Fibroblast of lung (primary cell): ENCODE data around the gene KCTD5. TPM values are rescaled to one million over a fixed set of nuclear protein-coding genes. Genes with fewer than 3 reads are reported as not detected.
"Not testable (repeated sequence)": the region's sequence is repeated elsewhere in the genome, so short reads cannot be mapped to it uniquely, and the experiment has no call there.

Source experiments
- DNase-seq, 2 donors: peaks; one replicate each; pipeline versions ENCODE4 v3.0.0 to v3.0.0-alpha.2; 2010; ENCODE audit warnings: low read depth in 2 of 2
- H2AFZ ChIP-seq: 2 replicates; pipeline ENCODE4 v1.5.1; 2012; ENCODE audit warnings: low read length, control low read depth, inconsistent platforms
- H3K27ac ChIP-seq: 2 replicates; pipeline ENCODE4 v1.5.1; 2011; ENCODE audit warnings: low read length, control low read depth; ENCODE audit not compliant: insufficient read depth
- H3K27me3 ChIP-seq: 2 replicates; pipeline ENCODE4 v1.5.1; 2011; ENCODE audit warnings: mild to moderate bottlenecking, low read length; ENCODE audit not compliant: control insufficient read depth, insufficient read depth
- H3K36me3 ChIP-seq: 2 replicates; pipeline ENCODE4 v1.5.1; 2011; ENCODE audit warnings: low read length; ENCODE audit not compliant: control insufficient read depth, insufficient read depth
- H3K4me1 ChIP-seq: 2 replicates; pipeline ENCODE4 v1.5.1; 2011; ENCODE audit warnings: low read length; ENCODE audit not compliant: control insufficient read depth, insufficient read depth; ENCODE audit errors: extremely low read depth
- H3K4me2 ChIP-seq: 2 replicates; pipeline ENCODE4 v1.5.1; 2011; ENCODE audit warnings: low read length, control low read depth; ENCODE audit not compliant: insufficient read depth; ENCODE audit errors: extremely low read depth
- H3K4me3 ChIP-seq, 4 experiments: fragments of 200-600 bp in 1 of 4; sonication (generic) in 1 of 4; replicated peaks in 1 of 4; 2 replicates each; pipeline ENCODE4 v1.5.1; 2011 to 2016; ENCODE audit warnings: low read length in 4 of 4, low read depth in 3 of 4, mild to moderate bottlenecking in 3 of 4, control low read depth in 2 of 4, inconsistent platforms in 1 of 4, mixed read lengths in 1 of 4; ENCODE audit not compliant: insufficient read depth in 1 of 4; ENCODE audit errors: control extremely low read depth in 1 of 4
- H3K79me2 ChIP-seq: 2 replicates; pipeline ENCODE4 v1.5.1; 2012; ENCODE audit warnings: mild to moderate bottlenecking, low read length, inconsistent platforms; ENCODE audit not compliant: control insufficient read depth, insufficient read depth
- H3K9ac ChIP-seq: 2 replicates; pipeline ENCODE4 v1.5.1; 2011; ENCODE audit warnings: mild to moderate bottlenecking, low read length, control low read depth; ENCODE audit not compliant: insufficient read depth
- H3K9me3 ChIP-seq: 2 replicates; pipeline ENCODE4 v1.5.1; 2012; ENCODE audit warnings: low read depth, low read length; ENCODE audit not compliant: control insufficient read depth, insufficient read depth
- H4K20me1 ChIP-seq: 2 replicates; pipeline ENCODE4 v1.5.1; 2011; ENCODE audit warnings: low read length; ENCODE audit not compliant: control insufficient read depth, insufficient read depth; ENCODE audit errors: extremely low read depth
- CTCF ChIP-seq, 2 donors: IDR thresholded peaks in 1 of 2; conservative IDR thresholded peaks in 1 of 2; 1 replicate in 1 of 2; 2 replicates in 1 of 2; pipeline ENCODE4 v1.5.1; 2011 to 2012; ENCODE audit warnings: low read length in 2 of 2, control low read depth in 1 of 2, inconsistent platforms in 1 of 2, low read depth in 1 of 2, mild to moderate bottlenecking in 1 of 2
- EZH2 ChIP-seq: IDR thresholded peaks from 2 replicates; pipeline ENCODE4 v1.5.1; 2012; ENCODE audit warnings: low read length, control low read depth, mild to moderate bottlenecking; ENCODE audit errors: missing control alignments
- polyA plus RNA-seq, 2 donors: library from polyadenylated mRNA; depleted of rRNA in 1 of 2; stranded (reverse) in 1 of 2; unstranded in 1 of 2; fragments of >200 nt; gene quantifications; 2 replicates each; pipeline ENCODE4 v1.2.1, GENCODE V29; 2011 to 2012; ENCODE audit warnings: missing spikeins in 1 of 2
- total RNA-seq: library from RNA; depleted of rRNA; stranded (reverse); fragments of >200 nt; gene quantifications from 2 replicates; pipeline ENCODE4 v1.2.1, GENCODE V29; 2014

KCTD5 gene
- total and polyA plus RNA-seq, 2 donors (not counting 1 experiment from before 2014, with no cell fraction given), result 21.6 to 25.9 TPM

GRCh38 chr16:2720064-2720457 lies 37.7 kb downstream of the KCTD5 start, which contains the start of gene PRSS27:
PRSS27 (minus strand) TSS chr16:2720224; CDS start chr16:2720160, 64 bp downstream.
- DNase-seq, result no peak
- H4K20me1 ChIP-seq, result peaks cover 1% of the 10 kb centered on the region
- peak within 1 kb of the TSS; percentile 65 for H3K9ac ChIP-seq
- peak within 1 kb of the TSS; percentile 43 to 69 (median 47) for H3K4me3 ChIP-seq
- H2AFZ ChIP-seq, result peak within 1 kb of the TSS; percentile 46
- peak within 1 kb of the TSS; percentile 68 for H3K4me2 ChIP-seq
- no peaks in the 10 kb centered on the region for H3K79me2 ChIP-seq
- H3K4me1 ChIP-seq, result no peaks in the 10 kb centered on the region
- H3K27ac ChIP-seq, result peak within 1 kb of the TSS; percentile 50
- TF ChIP-seq CTCF (conservative IDR thresholded peaks at IDR 0.05 in 1 of 2, IDR thresholded peaks at IDR 0.05 in 1 of 2; ENCODE audit: low read depth in 1 of 2, low read length in 2 of 2), result no peak
- TF ChIP-seq EZH2, result no peak
- H3K27me3 ChIP-seq, result peaks cover 4% of the 10 kb centered on the region
- no peaks in the 10 kb centered on the region for H3K36me3 ChIP-seq
- H3K9me3 ChIP-seq, result no peaks in the 10 kb centered on the region

- Histone ChIP-seq H2AFZ (peak overlapping the region; percentile 75), H3K36me3 (no peaks in the 10 kb centered on the region), H3K27me3 (peaks cover 4% of the 10 kb centered on the region), H3K4me2 (peak overlapping the region; percentile 68), H4K20me1 (peaks cover 1% of the 10 kb centered on the region), H3K4me3 (peak overlapping the region; percentile 43 to 69 (median 56)), H3K79me2 (no peaks in the 10 kb centered on the region), H3K9ac (peak overlapping the region; percentile 65), H3K4me1 (no peaks in the 10 kb centered on the region), H3K9me3 (no peaks in the 10 kb centered on the region), H3K27ac (peak overlapping the region; percentile 50)
- peak; percentile 74 to 80 for DNase-seq
- TF ChIP-seq EZH2, result no peak
- peak; percentile 24 to 39 for TF ChIP-seq CTCF (conservative IDR thresholded peaks at IDR 0.05 in 1 of 2, IDR thresholded peaks at IDR 0.05 in 1 of 2; ENCODE audit: low read depth in 1 of 2, low read length in 2 of 2)
Measured at GRCh38 chr16:2720719-2721633, 38.7 kb downstream of the KCTD5 start.

GRCh38 chr16:2721634-2722173 lies 39.4 kb downstream of the KCTD5 start:
- not testable (repeated sequence) for H3K27ac ChIP-seq, H3K4me1 ChIP-seq, H3K79me2 ChIP-seq, DNase-seq, H3K36me3 ChIP-seq, H3K9ac ChIP-seq, H3K27me3 ChIP-seq, H4K20me1 ChIP-seq, H3K9me3 ChIP-seq
- Histone ChIP-seq H2AFZ (peak overlapping the region; percentile 75), H3K4me3 (peak overlapping the region; percentile 22 to 69 (median 45)), H3K4me2 (peak overlapping the region; percentile 25)
